ENCODE results near the gene ETNPPL.

- no peak for TF ChIP-seq POLR2A (IDR thresholded peaks at IDR 0.05)
- TF ChIP-seq, protein P1, sequence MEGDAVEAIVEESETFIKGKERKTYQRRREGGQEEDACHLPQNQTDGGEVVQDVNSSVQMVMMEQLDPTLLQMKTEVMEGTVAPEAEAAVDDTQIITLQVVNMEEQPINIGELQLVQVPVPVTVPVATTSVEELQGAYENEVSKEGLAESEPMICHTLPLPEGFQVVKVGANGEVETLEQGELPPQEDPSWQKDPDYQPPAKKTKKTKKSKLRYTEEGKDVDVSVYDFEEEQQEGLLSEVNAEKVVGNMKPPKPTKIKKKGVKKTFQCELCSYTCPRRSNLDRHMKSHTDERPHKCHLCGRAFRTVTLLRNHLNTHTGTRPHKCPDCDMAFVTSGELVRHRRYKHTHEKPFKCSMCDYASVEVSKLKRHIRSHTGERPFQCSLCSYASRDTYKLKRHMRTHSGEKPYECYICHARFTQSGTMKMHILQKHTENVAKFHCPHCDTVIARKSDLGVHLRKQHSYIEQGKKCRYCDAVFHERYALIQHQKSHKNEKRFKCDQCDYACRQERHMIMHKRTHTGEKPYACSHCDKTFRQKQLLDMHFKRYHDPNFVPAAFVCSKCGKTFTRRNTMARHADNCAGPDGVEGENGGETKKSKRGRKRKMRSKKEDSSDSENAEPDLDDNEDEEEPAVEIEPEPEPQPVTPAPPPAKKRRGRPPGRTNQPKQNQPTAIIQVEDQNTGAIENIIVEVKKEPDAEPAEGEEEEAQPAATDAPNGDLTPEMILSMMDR (IDR thresholded peaks at IDR 0.05): no peak
These were observed 30.6 kb upstream of the ETNPPL start for GRCh38 chr4:108793415-108793814.

Measured in Peyer's patch (tissue), 4 donors.